ENCODE measurements around the gene CSMD2.

- TF ChIP-seq POLR2AphosphoS5 (IDR thresholded peaks at IDR 0.05; ENCODE audit: low read depth, low read length) (no peak), CTCF (IDR thresholded peaks at IDR 0.05) (no peak), TEAD4 (IDR thresholded peaks at IDR 0.05; ENCODE audit: borderline replicate concordance, insufficient read depth) (no peak), FOXJ3 (CRISPR knock-in tag; IDR thresholded peaks at IDR 0.05) (no peak), TAF1 (IDR thresholded peaks at IDR 0.05; ENCODE audit: borderline replicate concordance, low read depth, low read length) (no peak), MXI1 (IDR thresholded peaks at IDR 0.05; ENCODE audit: low read depth, low read length) (no peak), ZBTB33 (IDR thresholded peaks at IDR 0.05; ENCODE audit: borderline replicate concordance, low read depth) (no peak), MAX (IDR thresholded peaks at IDR 0.05; ENCODE audit: low read depth) (no peak), RFX5 (IDR thresholded peaks at IDR 0.05; ENCODE audit: low read length) (no peak), RXRA (IDR thresholded peaks at IDR 0.05; ENCODE audit: borderline replicate concordance, low read depth) (no peak)
Measured at GRCh38 chr1:33535334-33535733, 629.7 kb downstream of the CSMD2 start.
